SK-N-SH treated with all-trans-retinoic acid at 6 μM for 48 hours (cell line): ENCODE measurements around the gene RALGAPA1.
"Not testable (repeated sequence)": the region's sequence is repeated elsewhere in the genome, so short reads cannot be mapped to it uniquely, and the experiment has no call there.

Experiments used
- ARNTL ChIP-seq: fragments of 450-650 bp; formaldehyde crosslinking; IDR thresholded peaks from 2 replicates; pipeline ENCODE4 v1.5.0; 2020; ENCODE audit warnings: low read depth, mild to moderate bottlenecking, moderate library complexity, borderline replicate concordance
- ISL1 ChIP-seq: fragments of 250-450 bp; sonication (Bioruptor Pico); IDR thresholded peaks from 2 replicates; pipeline ENCODE4 v2.1.2; 2022; ENCODE audit warnings: mild to moderate bottlenecking, moderate library complexity
- ZFP3 ChIP-seq: fragments of 250-450 bp; sonication (Bioruptor Pico); IDR thresholded peaks from 2 replicates; pipeline ENCODE4 v1.5.0; 2020; ENCODE audit warnings: mild to moderate bottlenecking, moderate library complexity
- ZFP30 ChIP-seq: fragments of 450-650 bp; formaldehyde crosslinking; IDR thresholded peaks from 2 replicates; pipeline ENCODE4 v1.5.0; 2022; ENCODE audit warnings: mild to moderate bottlenecking, moderate library complexity
- ZNF70 ChIP-seq: fragments of 450-650 bp; formaldehyde crosslinking; IDR thresholded peaks from 2 replicates; pipeline ENCODE4 v1.5.0; 2020; ENCODE audit warnings: mild to moderate bottlenecking, moderate library complexity
- TF ChIP-seq, protein P1 (sequence below): fragments of 250-450 bp; sonication (Bioruptor Pico); IDR thresholded peaks from 2 replicates; pipeline ENCODE4 v1.8.0; 2021; ENCODE audit warnings: low read depth, mild to moderate bottlenecking, moderate library complexity, borderline replicate concordance
- TF ChIP-seq, protein P2 (sequence below): fragments of 250-450 bp; sonication (Bioruptor Pico); IDR thresholded peaks from 2 replicates; pipeline ENCODE4 v1.5.1; 2021; ENCODE audit warnings: mild to moderate bottlenecking, moderate library complexity

DNA sequence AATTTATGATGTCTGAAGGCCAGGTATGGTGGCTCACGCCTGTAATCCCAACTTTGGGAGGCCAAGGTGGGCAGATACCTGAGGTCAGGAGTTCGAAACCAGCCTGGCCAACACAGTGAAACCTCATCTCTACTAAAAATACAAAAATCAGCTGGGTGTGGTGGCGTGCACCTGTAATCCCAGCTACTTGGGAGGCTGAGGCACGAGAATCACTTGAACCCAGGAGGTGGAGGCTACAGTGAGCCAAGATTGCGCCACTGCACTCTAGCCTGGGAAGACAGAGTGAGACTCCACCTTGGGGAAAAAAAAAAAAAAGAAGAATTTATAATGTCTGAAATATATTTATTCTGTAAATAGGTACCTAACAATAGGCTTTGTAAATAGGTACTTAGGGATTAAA lies 33.0 kb downstream of the RALGAPA1 start:
- TF ChIP-seq ZFP3, ZNF70, ISL1, ARNTL, ZFP30 (CRISPR knock-in tag): not testable (repeated sequence)
- TF ChIP-seq, protein P1, sequence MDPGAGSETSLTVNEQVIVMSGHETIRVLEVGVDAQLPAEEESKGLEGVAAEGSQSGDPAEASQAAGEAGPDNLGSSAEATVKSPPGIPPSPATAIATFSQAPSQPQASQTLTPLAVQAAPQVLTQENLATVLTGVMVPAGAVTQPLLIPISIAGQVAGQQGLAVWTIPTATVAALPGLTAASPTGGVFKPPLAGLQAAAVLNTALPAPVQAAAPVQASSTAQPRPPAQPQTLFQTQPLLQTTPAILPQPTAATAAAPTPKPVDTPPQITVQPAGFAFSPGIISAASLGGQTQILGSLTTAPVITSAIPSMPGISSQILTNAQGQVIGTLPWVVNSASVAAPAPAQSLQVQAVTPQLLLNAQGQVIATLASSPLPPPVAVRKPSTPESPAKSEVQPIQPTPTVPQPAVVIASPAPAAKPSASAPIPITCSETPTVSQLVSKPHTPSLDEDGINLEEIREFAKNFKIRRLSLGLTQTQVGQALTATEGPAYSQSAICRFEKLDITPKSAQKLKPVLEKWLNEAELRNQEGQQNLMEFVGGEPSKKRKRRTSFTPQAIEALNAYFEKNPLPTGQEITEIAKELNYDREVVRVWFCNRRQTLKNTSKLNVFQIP: not testable (repeated sequence)
- TF ChIP-seq, protein P2, sequence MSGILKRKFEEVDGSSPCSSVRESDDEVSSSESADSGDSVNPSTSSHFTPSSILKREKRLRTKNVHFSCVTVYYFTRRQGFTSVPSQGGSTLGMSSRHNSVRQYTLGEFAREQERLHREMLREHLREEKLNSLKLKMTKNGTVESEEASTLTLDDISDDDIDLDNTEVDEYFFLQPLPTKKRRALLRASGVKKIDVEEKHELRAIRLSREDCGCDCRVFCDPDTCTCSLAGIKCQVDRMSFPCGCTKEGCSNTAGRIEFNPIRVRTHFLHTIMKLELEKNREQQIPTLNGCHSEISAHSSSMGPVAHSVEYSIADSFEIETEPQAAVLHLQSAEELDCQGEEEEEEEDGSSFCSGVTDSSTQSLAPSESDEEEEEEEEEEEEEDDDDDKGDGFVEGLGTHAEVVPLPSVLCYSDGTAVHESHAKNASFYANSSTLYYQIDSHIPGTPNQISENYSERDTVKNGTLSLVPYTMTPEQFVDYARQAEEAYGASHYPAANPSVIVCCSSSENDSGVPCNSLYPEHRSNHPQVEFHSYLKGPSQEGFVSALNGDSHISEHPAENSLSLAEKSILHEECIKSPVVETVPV (CRISPR knock-in tag): not testable (repeated sequence)
